Stimulated activated CD4-positive, alpha-beta T cell treated with anti-CD3 and anti-CD28 coated beads, Interleukin-1b, Interleukin-23, amount 100 ng/mL, for 24 hours (primary cell): ENCODE measurements around the gene MUC4.
"Not testable (repeated sequence)": the region's sequence is repeated elsewhere in the genome, so short reads cannot be mapped to it uniquely, and the experiment has no call there.

Experiments
- DNase-seq, 4 experiments: peaks; one replicate each; pipeline ENCODE4 v3.0.0-alpha.2; 2020; ENCODE audit warnings: low read depth in 4 of 4, low spot score in 1 of 4

The MUC4 gene

GRCh38 chr3:195763076-195763830 is 48.5 kb downstream of the MUC4 start:
- DNase-seq, result no peak

- no peak for DNase-seq
Measured at GRCh38 chr3:195762611-195763010, 49.1 kb downstream of the MUC4 start.

GRCh38 chr3:195762249-195762585 is 49.5 kb downstream of the MUC4 start:
- DNase-seq, result no peak

GRCh38 chr3:195761567-195762248 is 50.0 kb downstream of the MUC4 start:
- DNase-seq, result no peak

GRCh38 chr3:195761123-195761566 is 50.6 kb downstream of the MUC4 start:
- DNase-seq, result no peak

GRCh38 chr3:195760345-195761122 is 51.2 kb downstream of the MUC4 start:
- no peak for DNase-seq

- DNase-seq, result no peak
Measured at GRCh38 chr3:195758721-195759353, 52.9 kb downstream of the MUC4 start.

- no peak for DNase-seq
Measured at GRCh38 chr3:195757827-195758226, 53.9 kb downstream of the MUC4 start.

GRCh38 chr3:195757438-195757770 is 54.3 kb downstream of the MUC4 start:
- no peak for DNase-seq

- DNase-seq, result peak in 1 of 4 experiments; percentile 12
Measured at GRCh38 chr3:195755791-195756676, 55.7 kb downstream of the MUC4 start.

- no peak for DNase-seq
Measured at GRCh38 chr3:195755391-195755790, 56.3 kb downstream of the MUC4 start.

- no peak for DNase-seq
Measured at GRCh38 chr3:195754906-195755305, 56.8 kb downstream of the MUC4 start.

- DNase-seq, result no peak
Measured at GRCh38 chr3:195754141-195754540, 57.6 kb downstream of the MUC4 start.

GRCh38 chr3:195753581-195753980 is 58.1 kb downstream of the MUC4 start:
- no peak for DNase-seq

- no peak for DNase-seq
Measured at GRCh38 chr3:195752546-195753331, 59.0 kb downstream of the MUC4 start.

- no peak for DNase-seq
Measured at GRCh38 chr3:195752066-195752465, 59.7 kb downstream of the MUC4 start.

GRCh38 chr3:195751560-195751959 is 60.2 kb downstream of the MUC4 start:
- DNase-seq, result no peak

GRCh38 chr3:195750797-195751520 is 60.8 kb downstream of the MUC4 start:
- no peak for DNase-seq

- not testable (repeated sequence) for DNase-seq
Measured at GRCh38 chr3:195749101-195749500, 62.6 kb downstream of the MUC4 start.
